SK-N-SH (cell line): Measurements from ENCODE around the gene TEPSIN. TPM values are rescaled to one million over a fixed set of nuclear protein-coding genes. Genes with fewer than 3 reads are reported as not detected.

Experiments
- CTCF ChIA-PET: fragments of 300-600, 350-600 bp; formaldehyde crosslinking; extraction: SDS; loops from one replicate; lab custom pipeline; 2021; lab: Yijun Ruan, JAX
- POLR2A ChIA-PET: fragments of 350-600 bp; sonication (Branson Sonifier 250); formaldehyde crosslinking; extraction: SDS; loops from one replicate; lab custom pipeline; 2020; ENCODE audit warnings: antibody characterized with exemption, inconsistent platforms; lab: Yijun Ruan, JAX
- DNase-seq: peaks from one replicate; pipeline ENCODE4 v3.0.0; 2012
- H2AFZ ChIP-seq: fragments of 200-600 bp; sonication (generic); 2 replicates; pipeline ENCODE4 v1.8.1; 2016; ENCODE audit warnings: antibody characterized with exemption, mild to moderate bottlenecking, low read depth
- H3F3A ChIP-seq: fragments of 200-600 bp; sonication (generic); replicated peaks from 2 replicates; pipeline ENCODE3; 2016; ENCODE audit warnings: antibody characterized with exemption, mild to moderate bottlenecking; ENCODE audit not compliant: insufficient read depth
- H3K27ac ChIP-seq, 2 experiments: fragments of 200-500 bp in 1 of 2; fragments of 200-600 bp in 1 of 2; sonication (Bioruptor generic) in 1 of 2; sonication (generic), shearing (Covaris generic) in 1 of 2; 2 replicates each; pipeline versions ENCODE4 v1.5.1 to v1.6.1; 2014 to 2016; ENCODE audit warnings: low read depth in 2 of 2, inconsistent platforms in 1 of 2, low read length in 1 of 2, mild to moderate bottlenecking in 1 of 2, mixed read lengths in 1 of 2
- H3K27me3 ChIP-seq: fragments of 200-600 bp; sonication (generic), shearing (Covaris generic); 2 replicates; pipeline ENCODE4 v1.6.1; 2016; ENCODE audit warnings: mixed run types; ENCODE audit not compliant: insufficient read depth
- H3K36me3 ChIP-seq, 2 experiments: fragments of 200-500 bp in 1 of 2; fragments of 200-600 bp in 1 of 2; sonication (Bioruptor generic) in 1 of 2; sonication (generic) in 1 of 2; replicated peaks in 1 of 2; 2 replicates each; pipeline versions ENCODE3 to v1.5.1; 2014 to 2016; ENCODE audit warnings: low read length in 1 of 2, mild to moderate bottlenecking in 1 of 2; ENCODE audit not compliant: insufficient read depth in 2 of 2, control insufficient read depth in 1 of 2
- H3K4me1 ChIP-seq, 2 experiments: fragments of 200-500 bp in 1 of 2; fragments of 200-600 bp in 1 of 2; sonication (Bioruptor generic) in 1 of 2; sonication (generic), shearing (Covaris generic) in 1 of 2; 2 replicates each; pipeline versions ENCODE4 v1.5.1 to v1.6.1; 2014 to 2016; ENCODE audit warnings: low read depth in 1 of 2, low read length in 1 of 2, mixed run types in 1 of 2; ENCODE audit not compliant: insufficient read depth in 2 of 2, control insufficient read depth in 1 of 2
- H3K4me2 ChIP-seq: fragments of 200-600 bp; sonication (generic), shearing (Covaris generic); 2 replicates; pipeline ENCODE4 v1.6.1; 2017; ENCODE audit warnings: mixed run types
- H3K4me3 ChIP-seq, 2 experiments: fragments of 200-500 bp in 1 of 2; fragments of 200-600 bp in 1 of 2; sonication (Bioruptor generic) in 1 of 2; sonication (generic), shearing (Covaris generic) in 1 of 2; 2 replicates each; pipeline versions ENCODE4 v1.5.1 to v1.8.1; 2014 to 2016; ENCODE audit warnings: low read depth in 2 of 2, inconsistent platforms in 1 of 2, low read length in 1 of 2, mild to moderate bottlenecking in 1 of 2, mixed read lengths in 1 of 2, moderate library complexity in 1 of 2
- H3K79me2 ChIP-seq: fragments of 200-600 bp; sonication (generic); 2 replicates; pipeline ENCODE4 v1.8.1; 2017; ENCODE audit warnings: mild to moderate bottlenecking; ENCODE audit not compliant: insufficient read depth
- H3K9ac ChIP-seq: fragments of 200-600 bp; sonication (generic); 2 replicates; pipeline ENCODE4 v1.6.1; 2017; ENCODE audit warnings: mixed run types
- H3K9me2 ChIP-seq: fragments of 200-600 bp; sonication (generic); 2 replicates; pipeline ENCODE4 v1.6.1; 2017; ENCODE audit warnings: mixed run types
- H3K9me3 ChIP-seq: fragments of 200-600 bp; sonication (generic); 2 replicates; pipeline ENCODE4 v1.6.1; 2017; ENCODE audit warnings: mixed run types, mild to moderate bottlenecking, moderate library complexity
- H4K20me1 ChIP-seq: fragments of 200-600 bp; sonication (generic); 2 replicates; pipeline ENCODE4 v1.6.1; 2017; ENCODE audit warnings: mild to moderate bottlenecking, mixed run types; ENCODE audit not compliant: insufficient read depth
- ELF1 ChIP-seq: IDR thresholded peaks from 2 replicates; pipeline ENCODE4 v1.4.0; 2012
- EZH2phosphoT487 ChIP-seq: fragments of 200-600 bp; sonication (generic); IDR thresholded peaks from 2 replicates; pipeline ENCODE4 v1.6.1; 2017; ENCODE audit warnings: low read depth, mixed run types, mild to moderate bottlenecking, antibody characterized with exemption, moderate library complexity, borderline replicate concordance
- GABPA ChIP-seq: IDR thresholded peaks from 2 replicates; pipeline ENCODE4 v1.4.0; 2012; ENCODE audit warnings: low read depth, mild to moderate bottlenecking
- IRF3 ChIP-seq: fragments of 150-350 bp; IDR thresholded peaks from 2 replicates; pipeline ENCODE4 v1.6.1; 2016; ENCODE audit warnings: mild to moderate bottlenecking, low read depth, low read length
- JUND ChIP-seq: IDR thresholded peaks from 2 replicates; pipeline ENCODE4 v1.4.0; 2012
- MEF2A ChIP-seq: IDR thresholded peaks from 2 replicates; pipeline ENCODE4 v1.4.0; 2012; ENCODE audit warnings: low read depth, borderline replicate concordance
- REST ChIP-seq: IDR thresholded peaks from 2 replicates; pipeline ENCODE4 v1.6.1; 2012; ENCODE audit warnings: mild to moderate bottlenecking, low read depth, low read length, moderate library complexity
- SMC3 ChIP-seq: IDR thresholded peaks from 2 replicates; pipeline ENCODE4 v1.6.1; 2012; ENCODE audit warnings: low read depth, low read length, improper control_type of control experiment
- YY1 ChIP-seq: IDR thresholded peaks from 2 replicates; pipeline ENCODE4 v1.4.0; 2012; ENCODE audit warnings: low read depth, mild to moderate bottlenecking
- ZBTB33 ChIP-seq: IDR thresholded peaks from 2 replicates; pipeline ENCODE4 v1.4.0; 2012; ENCODE audit warnings: low read depth, borderline replicate concordance
- WGBS: methylation state at CpG from one replicate; pipeline ENCODE4 v1.1.6; 2017; ENCODE audit warnings: low lambda C conversion rate; 5-methylcytosine and 5-hydroxymethylcytosine counted together
- polyA plus RNA-seq, 3 experiments: library from polyadenylated mRNA; depleted of rRNA; stranded (reverse); fragments of >200 nt; gene quantifications; 2 replicates each; pipeline ENCODE4 v1.2.3, GENCODE V29; 2012

TEPSIN gene
- polyA plus RNA-seq, 1 of the 3 experiments (the other 2 are of a cell fraction): 35.3 TPM

GRCh38 chr17:81193470-81194224, 45.2 kb downstream of the TEPSIN start:
- Histone ChIP-seq H3K79me2 (no peaks in the 10 kb centered on the region), H3K36me3 (peaks cover 0 to 45% of the 10 kb centered on the region in 2 experiments), H3K9me2 (no peaks in the 10 kb centered on the region), H3K4me3 (no peak overlapping the region), H3K9me3 (no peaks in the 10 kb centered on the region), H3K27me3 (no peaks in the 10 kb centered on the region), H3K27ac (no peak overlapping the region), H3F3A (no peaks in the 10 kb centered on the region), H3K4me2 (no peak overlapping the region), H2AFZ (no peak overlapping the region), H3K4me1 (no peaks in the 10 kb centered on the region; a peak in 1 of 4 replicates), H4K20me1 (no peaks in the 10 kb centered on the region), H3K9ac (no peak overlapping the region)
- 96% methylated on average over 24 of the region's 38 CpGs for WGBS
- DNase-seq: no peak
- ChIA-PET POLR2A (no interaction called here), CTCF (interaction anchor here (1.0 to 2.2 kb wide), 3 partner anchors 8 to 91 kb away, joined by 3 to 11 read pairs (median 3); no protein-coding TSS in a partner anchor)
- no peak for TF ChIP-seq MEF2A
- no peak for TF ChIP-seq JUND
- TF ChIP-seq REST: no peak
- no peak for TF ChIP-seq YY1
- no peak for TF ChIP-seq GABPA
- TF ChIP-seq IRF3: no peak
- TF ChIP-seq SMC3: no peak
- no peak for TF ChIP-seq ZBTB33
- TF ChIP-seq EZH2phosphoT487: no peak
- TF ChIP-seq ELF1: no peak
